ENCODE measurements around the gene VIL1. TPM values are rescaled to one million over a fixed set of nuclear protein-coding genes. Genes with fewer than 3 reads are reported as not detected.

Gene VIL1
- total and polyA plus RNA-seq, 2 of the 13 experiments (the other 11 are each of a cell fraction or from before 2014, with no cell fraction given): 287 to 301 TPM

- TF ChIP-seq ZNF557 (CRISPR knock-in tag; IDR thresholded peaks at IDR 0.05) (peak; percentile 25; the same call in 1 of the 2 replicates), ZXDC (CRISPR knock-in tag; IDR thresholded peaks at IDR 0.05) (no peak; the same call in 1 of the 2 replicates), ZNF713 (CRISPR knock-in tag; IDR thresholded peaks at IDR 0.05) (no peak), NR2F6 (IDR thresholded peaks at IDR 0.05) (peak; percentile 84), NR2F6 (CRISPR knock-in tag; IDR thresholded peaks at IDR 0.05) (peak; percentile 80), TOE1 (CRISPR knock-in tag; IDR thresholded peaks at IDR 0.05) (no peak), ZNF407 (CRISPR knock-in tag; IDR thresholded peaks at IDR 0.05; ENCODE audit: not compliant biosample characterization) (peak; percentile 56), ZNF496 (CRISPR knock-in tag; IDR thresholded peaks at IDR 0.05; ENCODE audit: insufficient replicate concordance) (no peak), NR2F2 (IDR thresholded peaks at IDR 0.05; ENCODE audit: borderline replicate concordance, low read depth) (peak; percentile 57; the same call in 1 of the 2 replicates), ZNF333 (CRISPR knock-in tag; IDR thresholded peaks at IDR 0.05; ENCODE audit: borderline replicate concordance) (0 out of 2 replicates have a peak, but pooled peaks have one; percentile 43), ZNF768 (CRISPR knock-in tag; IDR thresholded peaks at IDR 0.05) (no peak), SNAPC5 (CRISPR knock-in tag; IDR thresholded peaks at IDR 0.05; ENCODE audit: borderline replicate concordance) (no peak), ZNF136 (CRISPR knock-in tag; IDR thresholded peaks at IDR 0.05; ENCODE audit: low read depth) (no peak; the same call in 1 of the 2 replicates), ZBTB4 (CRISPR knock-in tag; IDR thresholded peaks at IDR 0.05; ENCODE audit: borderline replicate concordance) (no peak)
Observed at GRCh38 chr2:218418717-218419458, at the start of gene VIL1 (continued).

Data from HepG2 (cell line).